Liver (tissue), 9 donors: Measurements from ENCODE around the gene FNDC1. TPM values are rescaled to one million over a fixed set of nuclear protein-coding genes. Genes with fewer than 3 reads are reported as not detected.

Experiments
- DNase-seq: peaks from one replicate; pipeline ENCODE4 v3.0.0-alpha.2; 2017; ENCODE audit warnings: low spot score
- H3K27ac ChIP-seq, 2 donors: one replicate each; pipeline ENCODE4 v1.7.0; 2013; ENCODE audit warnings: inconsistent platforms in 2 of 2, low read length in 2 of 2, control low read depth in 1 of 2, low read depth in 1 of 2, mild to moderate bottlenecking in 1 of 2
- H3K27me3 ChIP-seq, 4 donors: one replicate each; pipeline versions ENCODE4 v1.6.1 to v1.7.0; 2013; ENCODE audit warnings: low read length in 3 of 4, inconsistent platforms in 1 of 4, mild to moderate bottlenecking in 1 of 4, moderate library complexity in 1 of 4; ENCODE audit not compliant: control insufficient read depth in 4 of 4, insufficient read depth in 4 of 4
- H3K36me3 ChIP-seq, 4 donors: one replicate each; pipeline versions ENCODE4 v1.6.1 to v1.7.0; 2013; ENCODE audit warnings: low read length in 3 of 4, mild to moderate bottlenecking in 3 of 4, low read depth in 1 of 4, moderate library complexity in 1 of 4; ENCODE audit not compliant: control insufficient read depth in 4 of 4, insufficient read depth in 3 of 4
- H3K4me1 ChIP-seq, 4 donors: one replicate each; pipeline versions ENCODE4 v1.6.1 to v1.7.0; 2013; ENCODE audit warnings: low read length in 3 of 4, mild to moderate bottlenecking in 3 of 4, moderate library complexity in 1 of 4; ENCODE audit not compliant: control insufficient read depth in 4 of 4, insufficient read depth in 4 of 4
- H3K4me3 ChIP-seq, 3 donors: one replicate each; pipeline versions ENCODE4 v1.6.1 to v1.7.0; 2013; ENCODE audit warnings: low read length in 3 of 3, control low read depth in 1 of 3, low read depth in 1 of 3, mild to moderate bottlenecking in 1 of 3
- H3K9ac ChIP-seq, 2 donors: one replicate each; pipeline ENCODE4 v1.7.0; 2013; ENCODE audit warnings: low read length in 2 of 2, mild to moderate bottlenecking in 2 of 2, moderate library complexity in 2 of 2, control low read depth in 1 of 2, low read depth in 1 of 2
- H3K9me3 ChIP-seq, 4 donors: one replicate each; pipeline versions ENCODE4 v1.6.1 to v1.7.0; 2013; ENCODE audit warnings: low read length in 3 of 4; ENCODE audit not compliant: control insufficient read depth in 4 of 4
- ATF3 ChIP-seq: IDR thresholded peaks from 2 replicates; pipeline ENCODE4 v1.6.1; 2016; ENCODE audit warnings: antibody characterized with exemption
- CTCF ChIP-seq: fragments of 150-350 bp; IDR thresholded peaks from 2 replicates; pipeline ENCODE4 v1.5.1; 2017; ENCODE audit warnings: improper control_type of control experiment, low read depth, low read length; ENCODE audit not compliant: missing input control
- FOXA1 ChIP-seq: IDR thresholded peaks from 2 replicates; pipeline ENCODE4 v1.6.1; 2016; ENCODE audit warnings: antibody characterized with exemption
- FOXA2 ChIP-seq: IDR thresholded peaks from 2 replicates; pipeline ENCODE4 v1.6.1; 2016; ENCODE audit warnings: antibody characterized with exemption
- GABPA ChIP-seq, 2 donors: IDR thresholded peaks in 1 of 2; conservative IDR thresholded peaks in 1 of 2; 2 replicates each; pipeline ENCODE4 v1.6.1; 2016; ENCODE audit warnings: antibody characterized with exemption in 2 of 2, mild to moderate bottlenecking in 1 of 2, moderate library complexity in 1 of 2
- HNF4G ChIP-seq: IDR thresholded peaks from 2 replicates; pipeline ENCODE4 v1.6.1; 2016; ENCODE audit warnings: antibody characterized with exemption
- JUND ChIP-seq, 2 donors: IDR thresholded peaks; 2 replicates each; pipeline ENCODE4 v1.6.1; 2016; ENCODE audit warnings: antibody characterized with exemption in 2 of 2
- NR2F2 ChIP-seq: IDR thresholded peaks from 2 replicates; pipeline ENCODE4 v1.6.1; 2016; ENCODE audit warnings: antibody characterized with exemption
- RAD21 ChIP-seq, 2 donors: IDR thresholded peaks; 2 replicates each; pipeline ENCODE4 v1.6.1; 2016; ENCODE audit warnings: antibody characterized with exemption in 2 of 2, mild to moderate bottlenecking in 2 of 2
- REST ChIP-seq: IDR thresholded peaks from 2 replicates; pipeline ENCODE4 v1.6.1; 2016; ENCODE audit warnings: antibody characterized with exemption, mild to moderate bottlenecking
- RXRA ChIP-seq, 2 donors: IDR thresholded peaks; 2 replicates each; pipeline ENCODE4 v1.6.1; 2017 to 2018; ENCODE audit warnings: antibody characterized with exemption in 2 of 2, mild to moderate bottlenecking in 1 of 2
- SP1 ChIP-seq: IDR thresholded peaks from 2 replicates; pipeline ENCODE4 v1.6.1; 2018; ENCODE audit warnings: antibody characterized with exemption, mild to moderate bottlenecking
- TAF1 ChIP-seq: conservative IDR thresholded peaks from 2 replicates; pipeline ENCODE4 v1.6.1; 2016; ENCODE audit warnings: antibody characterized with exemption, mild to moderate bottlenecking
- YY1 ChIP-seq: IDR thresholded peaks from 2 replicates; pipeline ENCODE4 v1.6.1; 2016; ENCODE audit warnings: antibody characterized with exemption, mild to moderate bottlenecking
- ZBTB33 ChIP-seq: IDR thresholded peaks from 2 replicates; pipeline ENCODE4 v1.6.1; 2016; ENCODE audit warnings: antibody characterized with exemption
- WGBS: extraction: QIAGEN DNeasy Blood & Tissue Kit; methylation state at CpG from one replicate; pipeline ENCODE4 v1.1.7; 2013; 5-methylcytosine and 5-hydroxymethylcytosine counted together
- polyA plus RNA-seq, 2 donors: library from polyadenylated mRNA; stranded (reverse) in 1 of 2; unstranded in 1 of 2; fragments of 200-250 nt in 1 of 2; fragments of >200 nt in 1 of 2; fragmentation: Nextera tagmentation in 1 of 2; extraction: Ambion mirVana in 1 of 2; gene quantifications; one replicate each; pipeline versions ENCODE4 v1.2.1 to v1.2.3, GENCODE V29; 2013 to 2015
- total RNA-seq, 2 donors: library from RNA; depleted of rRNA; stranded (reverse); fragments of >200 nt; gene quantifications; one replicate each; pipeline ENCODE4 v1.2.3, GENCODE V29; 2014
- TF ChIP-seq, protein P1 (sequence below): IDR thresholded peaks from 2 replicates; pipeline ENCODE4 v1.6.1; 2016; ENCODE audit warnings: antibody characterized with exemption
- donor health status: healthy.
- donor health status: healthy.
- donor health status: healthy.
- donor health status: healthy.
- donor health status: healthy.

Gene FNDC1
- total and polyA plus RNA-seq, 4 donors: 0.10 to 0.47 (median 0.17) TPM; not detected in 1

DNA sequence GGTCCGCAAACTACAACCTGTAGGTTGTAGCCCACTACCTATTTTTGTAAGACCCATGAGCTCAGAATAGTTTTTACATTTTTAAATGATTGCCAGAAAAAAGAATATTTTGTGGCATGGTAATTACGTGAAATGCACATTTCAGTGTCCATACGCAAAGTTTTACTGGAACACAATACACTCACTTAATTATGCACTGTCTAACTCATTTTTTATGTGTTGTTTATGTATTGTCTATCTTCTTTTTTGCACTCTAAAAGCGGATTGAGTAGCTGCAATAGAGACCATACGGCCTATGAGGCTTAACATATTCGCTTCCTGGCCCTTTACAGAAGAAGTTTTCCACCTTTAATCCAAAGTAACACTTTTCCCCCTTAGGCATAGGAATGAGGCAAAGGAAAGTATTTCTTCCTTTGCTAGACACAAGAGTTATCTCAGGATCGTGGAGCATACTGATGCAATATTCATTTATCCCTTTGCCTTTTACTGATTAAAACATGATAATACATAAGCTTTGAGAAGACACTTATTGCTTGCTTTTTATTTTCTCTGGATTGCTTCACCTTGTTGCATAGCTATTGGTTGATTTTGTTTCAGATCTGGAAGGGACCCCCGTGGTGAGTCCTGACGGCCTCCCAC, 69.8 kb downstream of the FNDC1 start:
- H3K27ac ChIP-seq: no peak overlapping the region
- TF ChIP-seq SP1: no peak
- no peak for TF ChIP-seq RXRA (IDR thresholded peaks at IDR 0.05)
- no peak for TF ChIP-seq REST
- no peak for TF ChIP-seq GABPA (IDR thresholded peaks at IDR 0.05 in 1 of 2, conservative IDR thresholded peaks at IDR 0.05 in 1 of 2)
- TF ChIP-seq TAF1: no peak
- TF ChIP-seq FOXA1: no peak
- no peak for TF ChIP-seq HNF4G
- TF ChIP-seq ATF3: no peak
- TF ChIP-seq JUND (IDR thresholded peaks at IDR 0.05): no peak
- TF ChIP-seq FOXA2: no peak
- no peak for TF ChIP-seq CTCF
- no peak overlapping the region for H3K9ac ChIP-seq
- H3K27me3 ChIP-seq: peaks cover 0 to 5% (median 0%) of the 10 kb centered on the region in 4 donors
- 79% methylated on average over 9 of the region's 9 CpGs for WGBS
- DNase-seq: no peak
- no peak overlapping the region for H3K4me3 ChIP-seq
- peaks cover 0 to under 1% (median under 1%) of the 10 kb centered on the region in 4 donors for H3K4me1 ChIP-seq
- no peaks in the 10 kb centered on the region for H3K36me3 ChIP-seq
- no peaks in the 10 kb centered on the region for H3K9me3 ChIP-seq

GRCh38 chr6:159249128-159249527, 79.9 kb downstream of the FNDC1 start:
- H3K4me3 ChIP-seq: no peak overlapping the region
- DNase-seq: no peak
- H3K4me1 ChIP-seq: no peaks in the 10 kb centered on the region
- no peak overlapping the region for H3K27ac ChIP-seq
- TF ChIP-seq GABPA (IDR thresholded peaks at IDR 0.05 in 1 of 2, conservative IDR thresholded peaks at IDR 0.05 in 1 of 2) (no peak), RAD21 (IDR thresholded peaks at IDR 0.05) (no peak), NR2F2 (no peak)
- H3K27me3 ChIP-seq: no peaks in the 10 kb centered on the region
- H3K9me3 ChIP-seq: no peaks in the 10 kb centered on the region
- no peak overlapping the region for H3K9ac ChIP-seq
- WGBS: 78% methylated on average over 3 of the region's 3 CpGs
- H3K36me3 ChIP-seq: no peaks in the 10 kb centered on the region

DNA sequence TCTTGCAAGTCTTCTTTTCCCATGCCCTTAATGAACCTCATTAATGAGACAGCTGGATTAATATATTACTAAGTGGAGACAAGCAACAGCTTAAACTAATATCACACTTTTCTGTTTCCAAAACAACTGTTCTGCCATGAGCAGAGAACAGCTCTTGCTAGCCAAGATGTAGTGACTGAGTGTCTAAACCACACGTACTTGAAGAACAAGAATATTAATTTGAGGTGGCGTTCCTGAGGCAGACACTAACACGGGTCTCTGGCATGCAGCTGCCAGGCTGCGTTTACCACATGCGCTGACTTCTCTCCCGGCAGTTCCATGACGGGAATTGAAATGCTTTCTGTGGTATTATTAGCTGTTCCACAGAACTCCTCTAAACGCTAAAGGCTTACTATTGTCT, 80.6 kb downstream of the FNDC1 start:
- Histone ChIP-seq H3K36me3 (no peaks in the 10 kb centered on the region), H3K27me3 (no peaks in the 10 kb centered on the region), H3K4me3 (no peak overlapping the region), H3K9me3 (no peaks in the 10 kb centered on the region), H3K4me1 (no peaks in the 10 kb centered on the region), H3K9ac (no peak overlapping the region), H3K27ac (no peak overlapping the region)
- no peak for DNase-seq
- 68% methylated on average over 8 of the region's 8 CpGs for WGBS
- TF ChIP-seq REST (no peak), ZBTB33 (no peak), RAD21 (IDR thresholded peaks at IDR 0.05) (no peak), JUND (IDR thresholded peaks at IDR 0.05) (no peak), RXRA (IDR thresholded peaks at IDR 0.05) (no peak), FOXA2 (no peak), GABPA (IDR thresholded peaks at IDR 0.05 in 1 of 2, conservative IDR thresholded peaks at IDR 0.05 in 1 of 2) (no peak), YY1 (no peak)
- TF ChIP-seq, protein P1, sequence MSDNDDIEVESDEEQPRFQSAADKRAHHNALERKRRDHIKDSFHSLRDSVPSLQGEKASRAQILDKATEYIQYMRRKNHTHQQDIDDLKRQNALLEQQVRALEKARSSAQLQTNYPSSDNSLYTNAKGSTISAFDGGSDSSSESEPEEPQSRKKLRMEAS: no peak
